Activated CD4-positive, alpha-beta T cell treated with anti-CD3 and anti-CD28 coated beads, Interleukin-2, amount 50 U/mL, for 16 hours (primary cell): ENCODE measurements around the gene ILDR2.

Experiments used
- DNase-seq: peaks from one replicate; pipeline ENCODE4 v3.0.0-alpha.2; 2020

Gene ILDR2

GRCh38 chr1:166969074-166969677 is 6.2 kb downstream of the ILDR2 start:
- peak; percentile 14 for DNase-seq

GRCh38 chr1:166960858-166961474 is 14.4 kb downstream of the ILDR2 start:
- DNase-seq, result no peak

- DNase-seq, result no peak
These were observed 18.5 kb downstream of the ILDR2 start for GRCh38 chr1:166956872-166957271.

- no peak for DNase-seq
These were observed 19.1 kb downstream of the ILDR2 start for GRCh38 chr1:166956057-166956850.

- no peak for DNase-seq
These were observed 21.8 kb downstream of the ILDR2 start for GRCh38 chr1:166953491-166953890.

GRCh38 chr1:166952002-166952746 is 23.2 kb downstream of the ILDR2 start:
- peak; percentile 33 for DNase-seq

GRCh38 chr1:166951050-166951449 is 24.3 kb downstream of the ILDR2 start:
- no peak for DNase-seq

GRCh38 chr1:166950156-166950555 is 25.2 kb downstream of the ILDR2 start:
- DNase-seq, result no peak

GRCh38 chr1:166948856-166949350 is 26.4 kb downstream of the ILDR2 start:
- DNase-seq, result no peak

GRCh38 chr1:166947398-166948043 is 27.8 kb downstream of the ILDR2 start:
- DNase-seq, result no peak

- DNase-seq, result no peak
These were observed 31.0 kb downstream of the ILDR2 start for GRCh38 chr1:166944186-166944967.

GRCh38 chr1:166939741-166940375 is 35.5 kb downstream of the ILDR2 start:
- no peak for DNase-seq

- no peak for DNase-seq
These were observed 37.4 kb downstream of the ILDR2 start for GRCh38 chr1:166937962-166938361.

- DNase-seq, result no peak
These were observed 38.0 kb downstream of the ILDR2 start for GRCh38 chr1:166937329-166937728.

- no peak for DNase-seq
These were observed 41.7 kb downstream of the ILDR2 start for GRCh38 chr1:166933633-166934032.

GRCh38 chr1:166933140-166933539 is 42.2 kb downstream of the ILDR2 start:
- DNase-seq, result no peak

GRCh38 chr1:166929911-166930310 is 45.4 kb downstream of the ILDR2 start:
- DNase-seq, result no peak

GRCh38 chr1:166927701-166928100 is 47.6 kb downstream of the ILDR2 start:
- no peak for DNase-seq

GRCh38 chr1:166925810-166926478 is 49.4 kb downstream of the ILDR2 start:
- DNase-seq, result no peak

GRCh38 chr1:166924823-166925541 is 50.4 kb downstream of the ILDR2 start:
- no peak for DNase-seq
